Upper lobe of left lung (tissue), 6 donors: ENCODE measurements around the gene TNFRSF8. TPM values are rescaled to one million over a fixed set of nuclear protein-coding genes. Genes with fewer than 3 reads are reported as not detected.
A peak's percentile ranks its signal among the peaks of the same experiment; 100 is the strongest.

Source experiments
- ATAC-seq, 2 donors: fragments of 200-7000 bp; cut with Tn5 transposase; one replicate each; pipeline ENCODE4 v1.9.1; 2022; ENCODE audit warnings: mild to moderate bottlenecking in 2 of 2, moderate library complexity in 2 of 2; ENCODE audit not compliant: low FRiP score in 2 of 2
- DNase-seq, 2 donors: peaks; one replicate each; pipeline ENCODE4 v3.0.0-alpha.2; 2019 to 2020
- H3K27ac ChIP-seq, 4 donors: fragments of 200-600 bp; sonication (generic); one replicate each; pipeline ENCODE4 v1.5.1; 2016 to 2019
- H3K27me3 ChIP-seq, 4 donors: fragments of 200-600 bp; sonication (generic); one replicate each; pipeline ENCODE4 v1.5.1; 2017 to 2019
- H3K36me3 ChIP-seq, 4 donors: fragments of 200-600 bp; sonication (generic); one replicate each; pipeline ENCODE4 v1.5.1; 2016 to 2019
- H3K4me1 ChIP-seq, 4 donors: fragments of 200-600 bp; sonication (generic); one replicate each; pipeline ENCODE4 v1.5.1; 2018 to 2019
- H3K4me3 ChIP-seq, 4 donors: fragments of 200-600 bp; sonication (generic); one replicate each; pipeline ENCODE4 v1.5.1; 2017 to 2019; ENCODE audit warnings: mild to moderate bottlenecking in 2 of 4, moderate library complexity in 1 of 4
- H3K9me3 ChIP-seq, 4 donors: fragments of 200-600 bp; sonication (generic); one replicate each; pipeline ENCODE4 v1.5.1; 2018 to 2019
- CTCF ChIP-seq, 6 experiments: fragments of 450-650 bp in 4 of 6; fragments of 200-600 bp in 2 of 6; sonication (generic) in 2 of 6; IDR thresholded peaks; one replicate each; pipeline ENCODE4 v1.5.1; 2016 to 2019; ENCODE audit warnings: antibody characterized with exemption in 6 of 6
- EP300 ChIP-seq, 4 donors: sonication (generic); formaldehyde crosslinking; IDR thresholded peaks; one replicate each; pipeline ENCODE4 v1.5.1; 2017; ENCODE audit warnings: antibody characterized with exemption in 4 of 4, control low read depth in 2 of 4
- POLR2A ChIP-seq, 4 donors: fragments of 450-650 bp; IDR thresholded peaks; one replicate each; pipeline ENCODE4 v1.5.1; 2016 to 2017; ENCODE audit warnings: antibody characterized with exemption in 4 of 4, mild to moderate bottlenecking in 2 of 4
- POLR2AphosphoS5 ChIP-seq, 2 donors: sonication (generic); formaldehyde crosslinking; IDR thresholded peaks; one replicate each; pipeline ENCODE4 v1.5.1; 2017; ENCODE audit warnings: antibody characterized with exemption in 2 of 2
- WGBS, 2 donors: methylation state at CpG; one replicate each; pipeline ENCODE4 v1.1.5; 2017 to 2018; 5-methylcytosine and 5-hydroxymethylcytosine counted together
- total RNA-seq, 6 donors: library from RNA; depleted of rRNA in 4 of 6; stranded (reverse); fragments of >200 nt in 4 of 6; gene quantifications; one replicate each; pipeline versions ENCODE4 v1.1.0 to v1.2.1, GENCODE V29; 2016 to 2021
- donor health status: DM: no; HTN: no; CAD: no; lungs with moderate emphysema.
- donor health status: DM: no; HTN: yes; CAD: no; lungs with severe emphysema.

TNFRSF8 gene
- total RNA-seq, 6 donors from 2014 or later: 0.22 to 3.3 (median 1.2) TPM

GRCh38 chr1:12016182-12016581, 46.9 kb upstream of the TNFRSF8 start:
- Histone ChIP-seq H3K4me3 (no peak overlapping the region), H3K27me3 (no peaks in the 10 kb centered on the region), H3K4me1 (peaks cover 9 to 19% (median 16%) of the 10 kb centered on the region in 4 donors), H3K27ac (no peak overlapping the region), H3K9me3 (no peaks in the 10 kb centered on the region), H3K36me3 (peaks cover 3 to 27% (median 14%) of the 10 kb centered on the region in 4 donors)
- no peak for ATAC-seq
- DNase-seq: no peak
- TF ChIP-seq POLR2A (IDR thresholded peaks at IDR 0.05) (no peak), CTCF (IDR thresholded peaks at IDR 0.05) (no peak), EP300 (IDR thresholded peaks at IDR 0.05) (no peak)
- WGBS, 2 donors: 67 to 88% methylated on average over 3 of the region's 3 CpGs

GRCh38 chr1:12019858-12020509, 43.1 kb upstream of the TNFRSF8 start:
- peaks cover 9 to 16% (median 12%) of the 10 kb centered on the region in 4 donors for H3K4me1 ChIP-seq
- no peak for TF ChIP-seq POLR2AphosphoS5 (IDR thresholded peaks at IDR 0.05)
- no peak for TF ChIP-seq CTCF (IDR thresholded peaks at IDR 0.05)
- no peak for TF ChIP-seq POLR2A (IDR thresholded peaks at IDR 0.05)
- TF ChIP-seq EP300 (IDR thresholded peaks at IDR 0.05): no peak
- peak overlapping the region; percentile 62 to 98 (median 83) for H3K4me3 ChIP-seq
- no peaks in the 10 kb centered on the region for H3K27me3 ChIP-seq
- 6 to 9% methylated on average over 11 to 12 of the region's 12 CpGs for WGBS, 2 donors
- no peaks in the 10 kb centered on the region for H3K9me3 ChIP-seq
- peaks cover 3 to 30% (median 19%) of the 10 kb centered on the region in 4 donors for H3K36me3 ChIP-seq
- DNase-seq (no peak), ATAC-seq (peak; percentile 3 to 44)
- H3K27ac ChIP-seq: peak overlapping the region; percentile 79 to 92 (median 90)

- Histone ChIP-seq H3K4me3 (no peak overlapping the region), H3K27ac (no peak overlapping the region), H3K9me3 (no peaks in the 10 kb centered on the region), H3K36me3 (peaks cover 3 to 42% (median 25%) of the 10 kb centered on the region in 4 donors), H3K27me3 (no peaks in the 10 kb centered on the region), H3K4me1 (peaks cover 9 to 14% (median 9%) of the 10 kb centered on the region in 4 donors)
- 99 to 100% methylated on average over 1 to 8 of the region's 9 CpGs for WGBS, 2 donors
- TF ChIP-seq POLR2AphosphoS5 (IDR thresholded peaks at IDR 0.05): no peak
- TF ChIP-seq CTCF (IDR thresholded peaks at IDR 0.05): no peak
- TF ChIP-seq POLR2A (IDR thresholded peaks at IDR 0.05): no peak
- no peak for TF ChIP-seq EP300 (IDR thresholded peaks at IDR 0.05)
- no peak for ATAC-seq
- no peak for DNase-seq
Observed at GRCh38 chr1:12021616-12022015, 41.5 kb upstream of the TNFRSF8 start.

- no peak for TF ChIP-seq EP300 (IDR thresholded peaks at IDR 0.05)
- TF ChIP-seq POLR2AphosphoS5 (IDR thresholded peaks at IDR 0.05): no peak
- no peak for TF ChIP-seq POLR2A (IDR thresholded peaks at IDR 0.05)
- TF ChIP-seq CTCF (IDR thresholded peaks at IDR 0.05): no peak
- Histone ChIP-seq H3K9me3 (no peaks in the 10 kb centered on the region), H3K27me3 (no peaks in the 10 kb centered on the region), H3K27ac (no peak overlapping the region), H3K36me3 (peaks cover 3 to 44% (median 26%) of the 10 kb centered on the region in 4 donors), H3K4me3 (no peak overlapping the region), H3K4me1 (peaks cover 9 to 14% (median 9%) of the 10 kb centered on the region in 4 donors)
- ATAC-seq (no peak), DNase-seq (no peak)
- WGBS, 2 donors: 93 to 96% methylated on average over 6 to 12 of the region's 14 CpGs
Observed at GRCh38 chr1:12022036-12022435, 41.1 kb upstream of the TNFRSF8 start.

- TF ChIP-seq EP300 (IDR thresholded peaks at IDR 0.05) (no peak), CTCF (IDR thresholded peaks at IDR 0.05) (no peak), POLR2AphosphoS5 (IDR thresholded peaks at IDR 0.05) (no peak), POLR2A (IDR thresholded peaks at IDR 0.05) (no peak)
- Histone ChIP-seq H3K4me1 (peaks cover 0 to under 1% (median 0%) of the 10 kb centered on the region in 4 donors), H3K27me3 (no peaks in the 10 kb centered on the region), H3K27ac (no peak overlapping the region), H3K36me3 (peaks cover 7 to 81% (median 55%) of the 10 kb centered on the region in 4 donors), H3K9me3 (no peaks in the 10 kb centered on the region), H3K4me3 (no peak overlapping the region)
- DNase-seq (no peak), ATAC-seq (no peak)
- WGBS, 2 donors: 85 to 87% methylated on average over 10 of the region's 10 CpGs
Observed at GRCh38 chr1:12026586-12026985, 36.5 kb upstream of the TNFRSF8 start.
